Activated CD4-positive, CD25-positive, alpha-beta regulatory T cell (primary cell): ENCODE data around the gene RMI2.
A peak's percentile ranks its signal among the peaks of the same experiment; 100 is the strongest.
"Not testable (repeated sequence)": the region's sequence is repeated elsewhere in the genome, so short reads cannot be mapped to it uniquely, and the experiment has no call there.

ENCODE experiments used
- DNase-seq, 4 experiments: peaks; one replicate each; lab custom pipeline; 2025; lab: John Stamatoyannopoulos, UW

RMI2 gene

GRCh38 chr16:11345040-11345862 is at the start of gene RMI2:
Gene RMI2, plus strand, starts transcription at chr16:11345459. Its CDS starts 13 bp downstream, at chr16:11345472.
- peak; percentile 87 to 96 (median 88) for DNase-seq

DNA sequence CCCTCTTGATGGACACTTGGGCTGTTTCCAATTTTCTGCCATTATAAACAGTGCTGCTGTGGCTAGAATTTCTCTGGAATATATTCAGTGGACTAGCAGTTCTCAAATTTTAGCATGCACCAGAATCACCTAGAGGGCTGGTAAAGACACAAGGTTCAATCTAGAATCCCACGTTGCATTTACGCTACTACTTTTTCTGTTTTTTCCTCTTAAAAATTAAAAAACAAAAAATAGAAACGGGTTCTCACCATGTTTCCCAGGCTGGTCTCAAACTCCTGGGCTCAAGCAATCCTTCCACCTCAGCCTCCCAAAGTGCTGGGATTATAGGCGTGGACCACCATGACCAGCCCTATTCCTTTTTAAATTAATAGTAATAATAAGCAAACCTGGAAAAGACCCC is 49.6 kb upstream of the RMI2 start:
- no peak for DNase-seq

GRCh38 chr16:11296351-11296705 is 48.9 kb upstream of the RMI2 start:
- DNase-seq, result no peak

DNA sequence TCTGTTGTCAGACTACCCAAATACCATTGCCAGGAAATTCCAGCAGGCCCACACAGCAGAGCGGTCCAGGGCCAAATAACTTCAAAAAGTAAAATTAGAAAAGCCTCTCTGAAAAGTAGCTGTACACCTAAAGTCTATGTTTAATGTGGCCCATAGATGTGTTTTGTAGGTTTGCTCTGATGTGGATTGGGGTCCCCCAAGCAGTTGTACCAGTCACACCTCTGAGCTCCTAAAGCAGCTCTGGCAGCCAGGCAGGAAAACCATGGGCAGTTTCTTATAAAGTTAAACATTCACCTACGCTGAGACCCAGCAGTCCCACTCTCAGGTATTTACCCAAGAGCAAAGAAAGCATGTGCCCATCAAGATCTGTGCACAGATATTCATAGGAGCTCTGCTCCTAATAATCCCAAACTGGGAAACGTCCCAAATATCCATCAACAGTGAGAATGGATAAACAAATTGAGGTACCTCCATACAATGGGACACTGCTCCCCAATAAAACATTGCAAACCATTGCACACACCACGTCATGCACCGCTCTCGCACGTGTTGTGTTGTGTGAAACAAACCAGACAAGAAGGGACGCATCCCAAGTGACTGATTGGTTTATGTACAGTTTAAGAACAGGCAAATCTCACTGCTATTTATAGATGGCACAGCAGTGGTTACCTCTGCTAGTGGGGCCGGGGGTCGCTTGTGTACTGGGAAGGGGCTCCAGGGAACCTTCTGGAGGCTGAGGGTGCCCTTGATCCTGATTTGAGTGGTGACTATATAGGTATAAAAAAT is 48.4 kb upstream of the RMI2 start:
- no peak for DNase-seq

DNA sequence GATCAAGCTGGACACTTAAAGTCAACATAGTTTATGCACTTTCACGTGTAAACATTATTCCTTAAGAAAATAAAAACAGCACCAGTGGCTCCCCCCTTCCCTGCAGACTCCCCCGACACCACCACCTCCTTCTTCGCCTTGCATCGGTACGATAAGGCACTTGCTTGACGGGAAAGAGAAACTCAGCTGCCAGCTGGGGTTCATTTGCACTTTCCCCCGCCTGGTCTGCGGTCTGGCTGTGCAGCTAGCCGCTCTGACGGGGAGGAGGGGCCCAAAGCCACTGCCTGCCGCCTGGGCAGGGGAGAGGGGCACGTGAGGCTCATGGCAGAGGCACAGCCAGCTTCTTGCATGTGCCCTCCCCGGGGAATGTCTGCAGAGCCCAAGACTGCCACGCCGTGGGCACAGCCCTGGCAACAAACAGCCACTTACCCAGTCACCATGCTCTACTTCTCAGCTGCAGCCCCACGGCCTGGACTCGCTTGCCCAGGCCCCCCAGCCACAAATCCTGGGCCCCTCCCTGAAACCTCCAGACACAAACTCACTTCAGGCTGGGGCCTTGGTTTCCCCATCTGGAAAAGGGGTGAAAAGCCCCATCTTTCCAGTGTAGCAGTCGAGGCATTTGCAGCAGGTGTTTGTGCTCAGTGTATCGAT is 47.6 kb upstream of the RMI2 start:
- DNase-seq, result peak; percentile 25 to 54 (median 36)

DNA sequence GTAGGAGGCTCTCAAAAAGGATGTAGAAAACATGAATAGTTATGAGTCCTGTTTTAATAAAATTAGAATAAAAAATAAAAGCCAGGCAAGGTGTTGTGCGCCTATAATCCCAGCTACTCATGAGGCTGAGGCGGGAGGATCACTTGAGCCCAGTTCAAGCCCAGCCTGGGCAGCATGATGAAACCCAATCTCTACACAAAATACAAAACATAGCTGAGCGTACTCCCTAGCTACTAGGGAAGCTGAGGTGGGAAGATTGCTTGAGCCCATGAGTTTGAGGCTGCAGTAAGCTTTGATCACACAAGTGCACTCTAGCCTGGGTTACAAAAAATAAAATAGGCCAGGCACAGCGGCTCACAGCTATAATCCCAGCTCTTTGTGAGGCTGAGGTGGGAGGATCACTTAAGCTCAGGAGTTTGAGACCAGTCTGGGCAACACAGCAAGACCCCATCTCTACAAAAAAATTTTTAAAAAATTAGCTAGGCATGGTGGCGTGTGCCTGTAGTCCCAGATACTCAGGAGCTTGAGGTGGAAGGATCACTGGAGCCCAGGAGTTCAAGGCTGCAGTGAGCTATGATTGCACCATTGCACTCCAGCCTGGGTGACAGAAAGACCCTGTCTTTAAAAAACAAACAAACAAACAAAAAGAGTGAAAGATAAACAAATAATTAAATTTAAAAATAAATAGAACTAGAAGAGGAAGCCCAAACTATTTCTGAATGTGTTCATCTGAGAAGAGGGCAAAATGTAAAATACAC is 46.9 kb upstream of the RMI2 start:
- no peak for DNase-seq

- not testable (repeated sequence) for DNase-seq
Observed at GRCh38 chr16:11298950-11299547, 46.2 kb upstream of the RMI2 start.

DNA sequence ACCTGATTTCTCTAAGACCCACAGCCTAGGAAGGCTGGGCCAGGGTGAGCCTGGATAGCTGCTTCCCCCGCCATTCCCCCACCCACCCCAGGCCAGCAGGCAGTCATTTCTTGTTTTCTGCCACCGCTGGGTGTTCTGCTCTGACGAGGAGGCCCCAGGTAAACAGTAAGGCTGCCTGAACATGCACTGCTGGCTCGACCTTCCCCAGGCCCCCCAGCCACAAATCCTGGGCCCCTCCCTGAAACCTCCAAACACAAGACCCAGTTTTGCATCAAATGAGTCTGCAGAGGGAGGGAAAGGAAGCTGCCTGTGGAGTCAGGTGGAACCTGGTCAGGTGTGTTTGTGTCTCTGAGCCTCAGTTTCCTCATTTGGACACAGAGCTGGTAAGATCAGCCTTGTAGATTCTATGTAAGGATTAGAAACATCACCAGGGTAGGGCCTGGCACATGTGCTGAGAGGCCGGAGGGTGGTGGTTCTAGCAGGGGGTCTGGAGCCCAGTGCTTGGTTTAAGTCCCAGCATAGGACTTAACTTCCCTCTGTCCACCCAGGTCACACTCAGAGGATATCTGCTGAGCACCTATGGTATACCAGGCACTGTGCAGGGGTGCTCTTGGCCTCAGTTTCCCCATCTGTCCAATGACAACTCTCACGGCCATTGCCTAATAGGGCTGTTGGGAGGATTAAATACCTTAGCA is 45.2 kb upstream of the RMI2 start:
- no peak for DNase-seq

DNA sequence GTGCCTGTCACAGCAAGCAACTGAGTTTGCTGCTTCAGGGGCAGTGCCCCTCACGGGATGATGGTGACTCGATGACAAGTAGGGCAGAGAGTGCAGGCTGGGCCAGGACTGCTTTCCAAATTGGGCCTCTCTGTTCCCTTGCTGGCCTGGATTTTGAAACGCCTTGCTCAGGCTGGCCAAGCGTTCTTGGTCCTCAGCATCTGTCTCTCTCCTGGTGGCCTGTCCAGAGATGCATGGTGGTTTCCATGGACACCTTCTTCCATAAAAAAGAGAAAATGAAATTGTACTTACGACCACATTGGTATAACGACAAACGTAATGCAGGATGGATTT is 44.7 kb upstream of the RMI2 start:
- no peak for DNase-seq

DNA sequence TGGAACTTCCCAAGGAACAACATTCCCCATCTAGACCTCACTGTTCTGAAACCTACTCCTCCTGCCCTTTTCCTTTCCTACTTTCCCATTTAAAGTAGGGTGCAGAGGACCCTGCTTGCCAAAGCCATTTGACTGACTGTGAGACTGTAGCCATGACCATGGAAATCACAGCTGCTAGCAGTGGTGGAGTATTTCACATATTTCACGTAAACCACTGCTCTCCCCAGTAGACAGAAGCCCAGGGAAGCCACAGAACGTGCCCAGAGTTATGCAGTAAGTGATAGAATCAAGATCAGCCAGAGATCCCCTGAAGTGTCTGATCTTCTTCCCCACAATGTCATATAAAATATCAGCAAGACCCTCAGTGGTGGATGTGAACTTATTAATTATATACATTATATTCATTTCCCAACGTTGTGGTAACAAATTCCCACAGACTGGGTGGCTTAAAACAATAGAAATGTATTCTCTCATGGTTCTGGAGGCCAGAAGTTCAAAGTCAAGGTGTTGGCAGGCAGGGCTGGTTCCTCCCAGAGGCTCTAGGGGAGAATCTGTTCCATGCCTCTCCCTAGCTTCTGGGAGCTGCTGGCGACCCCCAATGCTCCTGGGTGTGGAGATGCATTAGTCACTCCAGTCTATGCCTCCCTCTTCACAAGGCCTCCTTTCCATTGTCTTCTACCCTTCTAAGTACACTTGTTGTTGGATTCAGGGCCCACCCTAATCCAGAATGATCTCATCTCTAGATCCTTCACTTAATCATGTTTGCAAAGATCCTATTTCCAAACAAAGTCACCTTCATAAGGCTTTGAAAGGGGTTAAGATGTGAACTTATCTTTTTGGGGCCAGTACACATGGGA is 43.4 kb upstream of the RMI2 start:
- no peak for DNase-seq

- no peak for DNase-seq
Observed at GRCh38 chr16:11302977-11303376, 42.3 kb upstream of the RMI2 start.

DNA sequence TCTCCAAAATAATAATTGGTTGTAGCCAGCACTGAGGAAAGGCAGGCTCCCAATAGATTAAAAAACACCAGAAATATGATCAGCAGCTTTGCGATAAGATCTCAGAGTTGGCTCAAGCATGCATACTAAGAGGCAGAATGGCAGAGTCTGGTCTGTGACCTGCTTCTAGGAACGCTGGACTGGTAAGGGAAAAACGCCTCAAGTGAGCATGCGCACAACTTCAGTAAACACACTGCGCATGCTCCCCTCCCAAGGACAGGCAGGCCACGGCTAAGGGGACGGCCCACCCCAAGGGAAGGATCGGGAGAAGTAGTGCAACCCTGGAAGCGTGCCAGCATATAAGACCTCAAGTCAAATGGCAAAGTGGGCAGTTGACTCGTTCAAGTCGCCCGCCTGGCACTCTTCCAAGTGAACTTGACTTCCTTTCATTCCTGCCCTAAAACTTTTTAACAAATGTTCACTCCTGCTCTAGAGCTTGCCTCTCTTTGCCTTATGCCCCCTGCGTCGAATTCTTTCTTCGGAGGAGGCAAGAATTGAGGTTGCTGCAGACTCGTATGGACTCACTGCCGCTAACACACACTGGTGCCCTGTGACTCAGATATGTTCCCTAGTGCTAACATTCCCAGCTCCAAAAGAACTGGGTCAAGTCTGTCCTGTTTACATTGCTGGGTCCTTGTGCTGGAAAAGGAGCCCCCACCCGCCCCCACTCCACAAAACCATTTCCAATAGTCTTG is 41.7 kb upstream of the RMI2 start:
- DNase-seq, result no peak

GRCh38 chr16:11306381-11306780 is 38.9 kb upstream of the RMI2 start:
- DNase-seq, result no peak

- DNase-seq, result no peak
Observed at GRCh38 chr16:11306997-11307638, 38.1 kb upstream of the RMI2 start.

DNA sequence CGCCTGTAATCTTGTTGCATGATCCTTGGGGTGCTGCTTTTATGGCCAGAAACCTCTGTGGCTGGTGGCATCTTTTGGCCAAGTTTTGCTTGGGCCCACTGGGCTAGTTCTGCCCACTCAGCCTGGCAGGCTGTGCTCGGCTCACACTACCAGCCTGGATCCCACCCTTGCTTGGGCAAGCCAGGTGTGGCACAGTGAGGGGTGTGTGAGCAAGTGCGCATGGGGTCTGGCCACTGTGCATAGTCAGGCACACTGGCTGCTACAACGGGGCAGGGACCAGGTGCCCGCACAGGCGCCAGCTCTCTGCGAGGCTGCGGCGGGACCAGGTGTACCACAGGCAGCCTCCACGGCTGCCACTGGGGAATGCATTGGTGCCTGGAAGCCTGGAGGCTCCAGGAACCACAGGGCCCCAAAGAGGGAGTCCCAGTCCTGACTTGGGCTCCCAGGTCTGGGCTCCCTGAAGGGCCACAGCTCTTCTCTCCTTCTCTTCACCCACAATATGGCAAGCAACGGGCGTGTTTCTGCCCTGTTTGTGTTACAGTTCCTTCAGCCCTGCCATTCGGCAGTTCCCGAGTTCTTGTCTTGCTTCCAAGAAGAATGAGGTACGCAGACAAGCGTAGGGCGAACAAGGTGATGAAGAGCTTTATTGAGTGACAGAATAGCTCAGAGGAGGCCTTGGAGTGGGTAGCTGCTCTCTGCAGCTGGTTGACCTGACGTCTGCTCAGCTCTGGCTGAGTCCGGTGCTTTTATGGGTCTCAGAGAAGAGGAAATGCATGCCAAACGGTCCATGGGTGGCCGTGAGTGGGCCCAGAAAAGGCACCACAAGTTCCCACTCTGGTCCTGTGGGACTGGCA is 37.4 kb upstream of the RMI2 start:
- DNase-seq, result no peak

- DNase-seq, result no peak
Observed at GRCh38 chr16:11308493-11309283, 36.6 kb upstream of the RMI2 start.
